ENCODE measurements around the gene GALNT7.

GALNT7 gene

DNA sequence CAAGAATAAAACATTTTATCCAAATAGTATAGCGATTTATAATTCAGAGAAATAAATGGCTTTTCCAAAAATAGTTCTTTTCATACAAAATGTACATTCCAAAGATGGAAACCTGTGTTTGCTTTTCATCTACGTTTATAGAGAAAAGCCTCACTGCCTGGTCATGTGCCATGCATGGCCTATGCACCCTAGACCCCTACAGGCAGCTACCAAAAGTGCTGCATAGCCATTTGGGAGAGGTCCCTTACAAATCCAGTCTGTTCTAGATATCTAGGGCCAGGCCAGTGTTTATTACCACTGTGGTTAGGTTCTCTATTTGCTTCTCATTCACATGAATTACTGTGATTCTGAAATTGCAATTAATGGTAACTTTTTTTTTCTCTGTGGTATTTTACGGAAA, 148.4 kb downstream of the GALNT7 start:
- no peak for DNase-seq

DNA sequence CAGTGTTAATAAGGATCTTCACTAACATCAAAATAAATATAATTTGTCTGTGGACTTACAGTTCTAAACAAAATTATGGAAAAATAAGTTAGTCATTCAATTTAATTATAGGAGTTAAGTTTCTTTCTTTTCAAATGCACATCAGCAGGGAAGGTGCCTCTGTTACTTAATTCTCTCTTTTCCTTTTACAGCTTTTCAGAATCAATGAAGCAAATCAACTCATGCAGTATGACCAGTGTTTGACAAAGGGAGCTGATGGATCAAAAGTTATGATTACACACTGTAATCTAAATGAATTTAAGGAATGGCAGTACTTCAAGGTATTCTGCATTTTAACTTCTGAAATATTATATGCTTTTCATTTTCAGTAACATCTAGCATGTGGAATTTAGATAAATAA, 149.6 kb downstream of the GALNT7 start:
- no peak for DNase-seq

DNA sequence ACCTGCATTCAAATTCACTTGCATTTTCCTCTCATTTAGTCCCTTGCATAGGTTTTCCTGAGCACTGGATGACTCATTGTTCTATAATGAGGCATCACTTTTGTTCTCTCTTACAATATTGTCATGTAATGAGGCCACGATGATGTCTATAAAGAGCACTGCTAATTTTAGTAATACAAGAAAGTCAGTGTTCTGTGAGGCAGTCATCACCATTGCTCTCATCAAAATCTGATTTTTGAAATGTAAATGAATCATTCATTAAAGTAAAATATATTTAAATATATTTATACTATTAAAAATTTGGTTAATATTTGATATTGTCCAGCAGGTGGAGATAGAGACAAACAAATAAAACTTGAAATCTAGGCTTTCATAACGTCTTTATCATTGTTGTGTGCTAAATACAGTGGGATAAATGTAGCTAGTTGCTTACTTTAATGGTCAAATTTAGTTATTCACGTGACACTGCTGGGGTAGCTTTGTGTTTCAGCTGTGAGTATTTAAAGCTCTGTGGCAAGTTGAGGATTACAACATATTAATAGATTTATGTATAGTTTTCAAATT, 150.1 kb downstream of the GALNT7 start:
- DNase-seq, result peak; percentile 48

- DNase-seq, result no peak
These were observed 151.1 kb downstream of the GALNT7 start for GRCh38 chr4:173319696-173320095.

DNA sequence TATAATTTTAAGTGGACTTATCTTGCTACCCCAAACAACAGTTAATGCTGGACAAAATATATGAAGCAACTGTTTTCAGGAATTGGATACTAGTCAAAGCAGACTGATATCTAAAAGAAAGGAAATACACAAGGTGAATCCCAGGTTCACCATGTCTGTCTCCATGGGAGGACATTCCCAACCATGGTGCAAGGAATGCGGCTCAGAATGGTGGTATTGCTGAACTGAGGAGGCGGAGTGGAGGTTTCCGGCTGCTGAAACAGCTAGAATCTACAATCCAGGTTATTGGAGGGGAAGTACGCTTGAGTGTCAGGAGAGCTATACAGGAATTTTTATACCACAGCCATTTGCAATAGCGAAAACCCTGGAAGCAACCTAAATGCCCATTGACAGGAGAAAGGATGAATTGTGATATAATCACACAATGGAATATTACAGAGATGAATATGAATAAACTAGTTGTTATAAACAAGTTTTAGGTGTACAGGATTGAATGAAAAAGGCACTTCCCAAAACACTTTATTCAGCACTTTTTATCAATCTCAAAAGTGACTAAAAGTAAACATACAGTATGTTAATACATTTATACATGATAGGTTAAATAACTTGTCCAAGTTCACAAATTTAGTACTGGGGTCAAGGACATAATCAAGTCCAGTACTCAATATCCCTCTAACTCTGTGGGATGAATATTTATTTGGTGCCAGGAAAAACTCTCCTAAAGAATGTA, 156.6 kb downstream of the GALNT7 start:
- no peak for DNase-seq

DNA sequence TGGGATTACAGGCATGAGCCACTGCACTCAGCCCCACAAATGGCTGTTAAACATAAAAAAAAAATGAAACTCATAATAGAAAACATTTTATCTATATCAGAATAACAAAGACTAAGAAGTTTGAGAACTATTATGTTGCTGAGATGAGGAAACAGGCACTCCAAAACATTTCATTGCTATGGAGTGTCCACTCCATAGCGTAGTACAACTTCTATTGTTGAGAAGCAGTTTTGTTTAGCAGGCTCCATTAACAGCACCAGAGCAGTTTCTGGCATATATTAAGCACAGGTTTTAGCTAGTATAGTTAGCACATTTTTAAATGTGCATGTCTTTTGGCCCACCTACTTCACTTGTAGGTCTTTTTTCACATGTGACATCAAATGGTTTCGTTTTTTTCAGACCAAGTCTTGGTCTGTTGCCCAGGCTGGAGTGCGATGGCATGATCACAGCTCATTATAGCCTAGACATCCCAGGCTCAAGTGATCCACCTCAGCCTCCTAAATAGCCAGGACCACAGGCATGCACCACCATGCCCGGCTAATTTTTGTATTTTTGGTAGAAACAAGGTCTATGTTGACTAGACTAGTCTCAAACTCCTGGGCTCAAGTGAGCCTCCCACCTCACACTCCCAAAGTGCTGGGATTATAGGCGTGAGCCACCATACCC, 159.8 kb downstream of the GALNT7 start:
- DNase-seq, result no peak

DNA sequence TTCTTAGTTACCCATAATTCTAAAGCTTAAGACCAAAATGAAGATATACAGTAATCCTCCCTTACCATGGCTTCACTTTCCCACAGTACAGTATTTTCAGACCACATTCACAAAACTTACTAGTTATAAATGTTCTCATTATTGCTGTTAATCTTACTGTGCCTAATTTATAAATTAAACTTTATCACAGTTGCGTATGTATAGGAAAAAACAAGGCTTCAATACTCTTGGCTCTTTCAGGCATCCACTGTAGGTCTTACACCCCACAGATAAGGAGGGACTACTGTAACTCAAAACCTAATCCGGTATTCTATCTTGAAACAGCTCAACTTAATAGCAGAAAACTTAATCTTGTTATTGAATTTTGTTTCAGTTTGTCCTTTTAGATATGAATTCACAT, 162.0 kb downstream of the GALNT7 start:
- DNase-seq, result no peak

GRCh38 chr4:173332021-173332487, 163.4 kb downstream of the GALNT7 start:
- DNase-seq, result peak; percentile 26

DNA sequence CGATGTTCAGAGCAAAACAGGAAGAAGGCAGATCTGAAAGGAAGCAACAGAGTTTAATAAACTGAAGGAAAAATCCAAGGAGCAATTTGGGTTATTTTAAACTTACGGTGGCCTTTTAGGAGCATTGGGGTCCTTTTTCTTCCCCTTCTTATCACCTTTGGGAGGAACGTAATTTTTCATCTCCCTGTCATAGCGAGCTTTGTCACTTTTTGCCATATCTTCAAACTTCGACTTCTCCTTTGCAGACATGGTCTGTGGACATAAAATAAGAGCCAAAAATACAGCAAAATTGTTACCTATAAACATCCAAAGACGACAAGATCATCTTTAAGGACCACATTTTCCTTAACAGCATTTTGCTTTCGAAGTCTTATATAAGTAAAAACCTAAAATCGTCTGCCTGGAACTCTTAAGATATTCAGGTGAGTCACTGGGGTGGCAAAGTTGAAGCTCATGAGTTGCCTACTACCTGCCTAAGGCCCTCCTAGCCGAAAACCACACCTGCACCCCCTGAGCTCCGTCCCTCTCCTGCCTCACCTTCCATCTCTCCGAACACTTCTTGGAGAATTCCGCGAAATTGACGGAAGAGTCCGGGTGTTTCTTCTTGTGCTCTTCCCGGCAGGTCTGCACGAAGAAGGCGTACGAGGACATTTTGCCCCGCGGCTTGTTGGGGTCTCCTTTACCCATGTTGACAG, 164.5 kb downstream of the GALNT7 start:
- peak; percentile 26 for DNase-seq

- peak; percentile 48 for DNase-seq
These were observed 165.1 kb downstream of the GALNT7 start for GRCh38 chr4:173333658-173334084.

DNA sequence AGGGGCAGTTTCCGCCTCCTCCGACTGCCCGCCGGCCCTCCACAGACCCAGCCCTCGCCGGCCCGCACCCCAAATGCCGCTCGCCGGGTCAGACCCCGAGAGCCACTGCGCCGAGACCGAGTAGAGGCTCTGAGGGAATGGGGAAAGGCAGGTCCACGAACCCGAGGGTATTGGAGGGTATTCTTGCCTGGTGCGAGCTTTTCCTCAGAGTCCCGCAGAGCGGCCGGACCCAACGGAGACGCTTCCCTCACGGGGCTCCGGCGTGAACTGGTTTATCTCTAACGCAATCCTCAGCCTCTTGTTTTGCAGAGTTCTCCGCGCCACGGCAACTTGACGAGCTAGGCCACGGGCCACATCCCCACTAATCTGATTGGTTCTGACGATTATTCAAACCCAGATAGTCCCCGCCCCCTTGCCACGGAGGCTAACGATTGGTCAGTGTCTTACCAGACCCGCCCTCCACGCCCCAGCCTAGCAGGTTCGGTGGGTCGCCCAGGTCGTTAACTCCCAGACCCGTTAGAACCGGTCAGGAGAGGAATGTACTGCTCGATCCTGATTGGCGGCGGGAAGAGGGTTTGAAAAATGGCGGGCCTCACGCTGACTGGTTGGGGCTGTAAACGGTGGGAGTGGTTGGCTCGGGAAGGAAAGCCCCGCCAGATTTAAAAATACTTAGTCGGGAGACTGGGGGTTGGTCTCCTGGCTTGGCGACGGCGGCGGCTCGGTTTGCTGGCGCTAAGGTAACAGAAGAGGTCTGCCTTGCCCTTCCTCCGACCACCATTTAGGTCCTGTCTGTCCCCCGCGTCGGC, 165.7 kb downstream of the GALNT7 start, which contains the start of gene HMGB2:
Gene HMGB2 (minus strand): TSS at position 274 of the 806 bp plus-strand sequence. CDS start 709 bp downstream, outside the sequence.
- peak; percentile 100 for DNase-seq

GRCh38 chr4:173334891-173335752, 166.5 kb downstream of the GALNT7 start:
- peak; percentile 33 for DNase-seq

- DNase-seq, result no peak
These were observed 168.9 kb downstream of the GALNT7 start for GRCh38 chr4:173337463-173337862.

DNA sequence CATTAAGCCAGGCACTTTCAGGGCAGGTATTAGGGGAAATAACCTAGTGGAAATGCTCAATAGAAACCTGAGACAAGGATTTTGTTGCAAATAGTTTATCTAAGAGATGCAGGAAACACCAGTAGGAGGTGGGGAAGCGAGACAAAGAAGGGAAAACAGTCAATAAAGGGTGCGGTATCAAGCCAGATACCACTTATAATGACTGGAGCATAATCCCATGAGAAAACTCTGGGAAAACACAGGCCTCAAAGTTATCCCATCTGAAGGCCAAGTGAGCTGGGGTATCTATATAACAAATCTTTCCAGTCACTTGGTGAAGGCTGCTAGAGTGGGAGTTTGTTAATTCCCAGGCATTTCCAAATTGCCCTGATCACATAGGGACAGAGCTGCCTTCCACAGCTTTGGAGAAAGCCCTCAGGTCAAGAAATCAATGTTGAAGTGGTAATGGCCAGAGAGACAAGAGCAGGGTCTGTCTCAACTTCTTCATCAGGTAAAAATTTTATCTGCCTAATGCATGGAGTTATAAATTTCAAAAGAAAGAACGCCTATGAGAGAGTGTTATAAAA, 175.3 kb downstream of the GALNT7 start:
- no peak for DNase-seq

DNA sequence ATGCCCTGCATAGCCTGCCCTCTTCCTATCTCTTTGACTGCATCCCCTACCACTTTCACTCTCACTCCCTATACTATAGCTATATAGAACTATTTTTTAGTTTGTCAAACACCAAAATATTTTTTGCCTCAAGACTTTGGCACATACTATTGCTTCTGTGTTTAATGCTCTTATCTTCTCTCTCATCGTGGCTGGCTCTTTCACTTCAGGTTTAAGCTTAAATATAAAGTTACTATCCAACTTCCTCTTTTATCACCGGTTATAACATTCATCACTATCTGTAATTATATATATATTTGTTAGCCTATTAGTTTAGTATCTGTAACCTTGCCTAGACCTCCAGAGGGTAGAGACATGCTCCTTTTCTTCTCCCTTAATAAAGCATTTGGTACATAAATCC, 177.0 kb downstream of the GALNT7 start:
- DNase-seq, result no peak

DNA sequence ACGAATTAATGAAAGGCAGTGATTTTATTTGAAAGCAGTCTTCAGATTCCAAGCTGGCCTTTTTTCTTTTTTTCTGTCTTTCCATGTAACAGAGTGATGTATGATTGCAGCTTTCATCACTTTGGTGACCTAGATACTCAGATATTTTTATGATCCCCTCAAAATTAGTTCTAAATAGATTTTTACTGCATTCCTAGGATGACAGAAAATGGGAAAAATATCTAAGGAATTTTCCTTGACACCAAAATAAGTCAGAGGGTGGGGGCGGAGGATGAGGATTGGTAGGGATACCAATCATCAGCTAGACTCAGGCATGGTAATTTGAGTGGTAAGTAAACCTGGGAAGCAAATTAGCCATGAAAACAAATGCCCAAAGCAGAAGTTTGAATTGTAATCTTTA, 177.5 kb downstream of the GALNT7 start:
- DNase-seq, result no peak

DNA sequence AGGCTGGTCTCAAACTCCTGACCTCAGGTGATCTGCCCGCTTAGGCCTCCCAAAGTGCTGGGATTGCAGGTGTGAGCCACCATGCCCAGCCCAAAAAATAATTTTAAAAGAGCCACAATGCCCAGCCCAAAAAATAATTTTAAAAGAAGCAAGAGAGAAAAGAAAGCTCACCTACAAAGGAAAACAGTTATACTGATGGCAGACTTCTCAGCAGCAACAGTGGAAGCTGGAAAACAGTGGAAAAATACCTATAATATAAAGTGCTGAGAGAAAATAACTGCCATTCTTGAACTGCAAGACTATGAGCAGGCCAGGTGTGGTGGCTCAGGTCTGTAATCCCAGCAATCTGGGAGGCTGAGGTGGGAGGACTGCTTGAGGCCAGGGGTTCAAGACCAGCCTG, 178.9 kb downstream of the GALNT7 start:
- DNase-seq, result no peak

DNA sequence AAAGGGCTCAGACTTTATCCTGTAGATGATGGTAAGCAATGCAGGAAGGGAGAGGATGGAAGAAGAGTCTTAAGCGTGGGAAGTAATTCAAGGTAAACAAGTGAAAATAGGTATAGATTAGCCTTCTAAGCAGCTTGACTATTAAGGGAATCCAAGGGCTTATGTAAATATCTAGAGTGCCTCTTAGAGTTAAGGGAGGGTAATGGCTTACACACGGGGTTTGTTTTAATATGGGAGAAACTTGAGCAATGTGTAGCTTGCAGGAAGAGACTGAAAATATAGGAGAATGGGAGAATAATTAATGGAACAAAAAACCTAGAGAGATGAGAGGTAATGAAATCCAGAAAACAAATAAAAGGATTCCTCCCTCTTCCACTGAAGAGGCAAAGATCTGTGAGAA, 189.3 kb downstream of the GALNT7 start:
- no peak for DNase-seq

DNA sequence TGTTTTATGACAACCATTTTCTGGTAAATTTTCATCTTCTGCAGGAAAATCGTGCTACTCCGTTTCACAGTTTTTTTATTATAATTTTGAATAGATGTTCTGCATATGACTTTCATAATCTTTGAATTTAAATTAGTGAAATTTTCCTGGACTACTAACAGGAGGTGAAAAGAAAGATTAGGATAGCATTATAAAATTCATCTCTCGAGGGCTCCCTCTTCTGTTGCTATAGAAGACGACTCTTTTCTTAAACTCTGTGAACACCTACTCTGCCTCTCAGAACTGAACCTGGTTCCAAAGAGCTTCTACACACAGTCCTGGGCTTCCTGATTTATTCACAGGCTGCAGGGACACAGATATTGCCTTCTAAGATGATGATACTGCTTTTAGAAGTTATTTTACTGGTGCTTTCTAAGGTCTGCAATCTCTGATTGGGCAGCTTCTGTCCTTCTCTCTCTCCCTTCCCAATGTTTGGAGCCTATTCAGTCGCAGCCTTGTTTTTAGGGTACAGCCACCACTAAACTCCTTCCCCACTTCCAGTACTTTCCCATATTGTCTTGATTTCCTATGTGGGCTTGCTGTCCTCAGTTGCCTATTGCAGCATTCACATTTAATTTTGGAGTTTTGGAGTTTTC, 192.1 kb downstream of the GALNT7 start:
- DNase-seq, result no peak

DNA sequence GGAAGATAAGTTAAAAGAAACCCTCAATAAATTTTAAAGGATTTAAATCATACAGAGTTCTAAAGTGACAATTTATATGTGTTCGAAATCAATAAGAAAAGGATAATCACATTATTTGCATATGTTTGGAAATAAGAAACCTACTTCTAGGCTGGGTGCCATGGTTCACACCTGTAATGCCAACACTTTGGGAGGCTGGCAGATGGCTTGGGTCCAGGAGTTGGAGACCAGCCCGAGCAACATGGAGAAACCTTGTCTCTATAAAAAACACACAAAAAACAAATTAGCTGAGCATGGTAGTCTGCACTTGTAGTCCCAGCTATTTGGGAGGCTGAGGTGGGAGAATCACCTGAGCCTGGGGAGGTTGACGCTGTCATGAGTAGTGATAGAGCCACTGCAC, 194.1 kb downstream of the GALNT7 start:
- no peak for DNase-seq
